ENCODE data around the gene SIGLEC1.

The SIGLEC1 gene

GRCh38 chr20:3693376-3693775, 19.0 kb downstream of the SIGLEC1 start:
- no peaks in the 10 kb centered on the region for H3K27me3 ChIP-seq (ENCODE audit: control insufficient read depth in 1 of 2, insufficient read depth in 2 of 2, low read length in 2 of 2)
- H3K4me3 ChIP-seq (ENCODE audit: low read depth in 1 of 2, low read length in 2 of 2) = no peak overlapping the region
- H3K4me1 ChIP-seq (ENCODE audit: control insufficient read depth in 1 of 2, insufficient read depth in 2 of 2, low read length in 2 of 2) = no peaks in the 10 kb centered on the region
- peaks cover 0 to 5% of the 10 kb centered on the region in 2 donors for H3K9me3 ChIP-seq (ENCODE audit: control insufficient read depth in 1 of 2, low read length in 2 of 2)
- H3K36me3 ChIP-seq (ENCODE audit: control insufficient read depth in 1 of 2, insufficient read depth in 2 of 2, low read length in 2 of 2) = no peaks in the 10 kb centered on the region
- H3K9ac ChIP-seq (ENCODE audit: low read depth in 1 of 2, low read length in 2 of 2) = no peak overlapping the region
- H3K27ac ChIP-seq (ENCODE audit: low read depth, low read length) = no peak overlapping the region

GRCh38 chr20:3692706-3693294, 19.6 kb downstream of the SIGLEC1 start:
- H3K27ac ChIP-seq (ENCODE audit: low read depth, low read length) = no peak overlapping the region
- no peak overlapping the region for H3K4me3 ChIP-seq (ENCODE audit: low read depth in 1 of 2, low read length in 2 of 2)
- H3K9me3 ChIP-seq (ENCODE audit: control insufficient read depth in 1 of 2, low read length in 2 of 2) = peaks cover 0 to 5% of the 10 kb centered on the region in 2 donors
- no peak overlapping the region for H3K9ac ChIP-seq (ENCODE audit: low read depth in 1 of 2, low read length in 2 of 2)
- H3K4me1 ChIP-seq (ENCODE audit: control insufficient read depth in 1 of 2, insufficient read depth in 2 of 2, low read length in 2 of 2) = peaks cover 0 to under 1% of the 10 kb centered on the region in 2 donors
- no peaks in the 10 kb centered on the region for H3K27me3 ChIP-seq (ENCODE audit: control insufficient read depth in 1 of 2, insufficient read depth in 2 of 2, low read length in 2 of 2)
- H3K36me3 ChIP-seq (ENCODE audit: control insufficient read depth in 1 of 2, insufficient read depth in 2 of 2, low read length in 2 of 2) = no peaks in the 10 kb centered on the region

- H3K36me3 ChIP-seq (ENCODE audit: control insufficient read depth in 1 of 2, insufficient read depth in 2 of 2, low read length in 2 of 2) = no peaks in the 10 kb centered on the region
Measured at GRCh38 chr20:3691897-3692296, 20.5 kb downstream of the SIGLEC1 start.

GRCh38 chr20:3691306-3691705, 21.1 kb downstream of the SIGLEC1 start:
- peaks cover 0 to 3% of the 10 kb centered on the region in 2 donors for H3K9me3 ChIP-seq (ENCODE audit: control insufficient read depth in 1 of 2, low read length in 2 of 2)
- no peak overlapping the region for H3K4me3 ChIP-seq (ENCODE audit: low read depth in 1 of 2, low read length in 2 of 2)
- no peak overlapping the region for H3K9ac ChIP-seq (ENCODE audit: low read depth in 1 of 2, low read length in 2 of 2)
- H3K36me3 ChIP-seq (ENCODE audit: control insufficient read depth in 1 of 2, insufficient read depth in 2 of 2, low read length in 2 of 2) = no peaks in the 10 kb centered on the region
- no peak overlapping the region for H3K27ac ChIP-seq (ENCODE audit: low read depth, low read length)
- H3K27me3 ChIP-seq (ENCODE audit: control insufficient read depth in 1 of 2, insufficient read depth in 2 of 2, low read length in 2 of 2) = no peaks in the 10 kb centered on the region
- H3K4me1 ChIP-seq (ENCODE audit: control insufficient read depth in 1 of 2, insufficient read depth in 2 of 2, low read length in 2 of 2) = peaks cover 11 to 15% of the 10 kb centered on the region in 2 donors

More at GRCh38 chr20:3691897-3692296, 20.5 kb downstream of the SIGLEC1 start:
- H3K9ac ChIP-seq (ENCODE audit: low read depth in 1 of 2, low read length in 2 of 2) = no peak overlapping the region
- H3K27ac ChIP-seq (ENCODE audit: low read depth, low read length) = no peak overlapping the region
- H3K4me3 ChIP-seq (ENCODE audit: low read depth in 1 of 2, low read length in 2 of 2) = no peak overlapping the region
- H3K9me3 ChIP-seq (ENCODE audit: control insufficient read depth in 1 of 2, low read length in 2 of 2) = peaks cover 0 to 5% of the 10 kb centered on the region in 2 donors
- peaks cover 5 to 9% of the 10 kb centered on the region in 2 donors for H3K4me1 ChIP-seq (ENCODE audit: control insufficient read depth in 1 of 2, insufficient read depth in 2 of 2, low read length in 2 of 2)
- no peaks in the 10 kb centered on the region for H3K27me3 ChIP-seq (ENCODE audit: control insufficient read depth in 1 of 2, insufficient read depth in 2 of 2, low read length in 2 of 2)

GRCh38 chr20:3690413-3690812, 22.0 kb downstream of the SIGLEC1 start:
- no peaks in the 10 kb centered on the region for H3K36me3 ChIP-seq (ENCODE audit: control insufficient read depth in 1 of 2, insufficient read depth in 2 of 2, low read length in 2 of 2)
- peaks cover 0 to 3% of the 10 kb centered on the region in 2 donors for H3K27me3 ChIP-seq (ENCODE audit: control insufficient read depth in 1 of 2, insufficient read depth in 2 of 2, low read length in 2 of 2)
- peaks cover 11 to 15% of the 10 kb centered on the region in 2 donors for H3K4me1 ChIP-seq (ENCODE audit: control insufficient read depth in 1 of 2, insufficient read depth in 2 of 2, low read length in 2 of 2)
- no peaks in the 10 kb centered on the region for H3K9me3 ChIP-seq (ENCODE audit: control insufficient read depth in 1 of 2, low read length in 2 of 2)
- no peak overlapping the region for H3K27ac ChIP-seq (ENCODE audit: low read depth, low read length)
- H3K4me3 ChIP-seq (ENCODE audit: low read depth in 1 of 2, low read length in 2 of 2) = no peak overlapping the region
- no peak overlapping the region for H3K9ac ChIP-seq (ENCODE audit: low read depth in 1 of 2, low read length in 2 of 2)

GRCh38 chr20:3689978-3690377, 22.4 kb downstream of the SIGLEC1 start:
- Histone ChIP-seq H3K9ac (ENCODE audit: low read depth in 1 of 2, low read length in 2 of 2) (no peak overlapping the region), H3K4me3 (ENCODE audit: low read depth in 1 of 2, low read length in 2 of 2) (no peak overlapping the region), H3K9me3 (ENCODE audit: control insufficient read depth in 1 of 2, low read length in 2 of 2) (no peaks in the 10 kb centered on the region), H3K4me1 (ENCODE audit: control insufficient read depth in 1 of 2, insufficient read depth in 2 of 2, low read length in 2 of 2) (peaks cover 11 to 15% of the 10 kb centered on the region in 2 donors), H3K27me3 (ENCODE audit: control insufficient read depth in 1 of 2, insufficient read depth in 2 of 2, low read length in 2 of 2) (peaks cover 0 to 3% of the 10 kb centered on the region in 2 donors), H3K27ac (ENCODE audit: low read depth, low read length) (no peak overlapping the region), H3K36me3 (ENCODE audit: control insufficient read depth in 1 of 2, insufficient read depth in 2 of 2, low read length in 2 of 2) (no peaks in the 10 kb centered on the region)

- no peak overlapping the region for H3K4me3 ChIP-seq (ENCODE audit: low read depth in 1 of 2, low read length in 2 of 2)
- H3K27ac ChIP-seq (ENCODE audit: low read depth, low read length) = no peak overlapping the region
- H3K36me3 ChIP-seq (ENCODE audit: control insufficient read depth in 1 of 2, insufficient read depth in 2 of 2, low read length in 2 of 2) = no peaks in the 10 kb centered on the region
- peaks cover 11 to 15% of the 10 kb centered on the region in 2 donors for H3K4me1 ChIP-seq (ENCODE audit: control insufficient read depth in 1 of 2, insufficient read depth in 2 of 2, low read length in 2 of 2)
- no peak overlapping the region for H3K9ac ChIP-seq (ENCODE audit: low read depth in 1 of 2, low read length in 2 of 2)
- H3K27me3 ChIP-seq (ENCODE audit: control insufficient read depth in 1 of 2, insufficient read depth in 2 of 2, low read length in 2 of 2) = peaks cover 0 to 3% of the 10 kb centered on the region in 2 donors
- H3K9me3 ChIP-seq (ENCODE audit: control insufficient read depth in 1 of 2, low read length in 2 of 2) = no peaks in the 10 kb centered on the region
Measured at GRCh38 chr20:3687655-3688054, 24.7 kb downstream of the SIGLEC1 start.

GRCh38 chr20:3686867-3687321, 25.5 kb downstream of the SIGLEC1 start:
- Histone ChIP-seq H3K27ac (ENCODE audit: low read depth, low read length) (no peak overlapping the region), H3K4me3 (ENCODE audit: low read depth in 1 of 2, low read length in 2 of 2) (no peak overlapping the region), H3K4me1 (ENCODE audit: control insufficient read depth in 1 of 2, insufficient read depth in 2 of 2, low read length in 2 of 2) (peaks cover 11 to 15% of the 10 kb centered on the region in 2 donors), H3K9me3 (ENCODE audit: control insufficient read depth in 1 of 2, low read length in 2 of 2) (no peaks in the 10 kb centered on the region), H3K27me3 (ENCODE audit: control insufficient read depth in 1 of 2, insufficient read depth in 2 of 2, low read length in 2 of 2) (peaks cover 5 to 8% of the 10 kb centered on the region in 2 donors), H3K36me3 (ENCODE audit: control insufficient read depth in 1 of 2, insufficient read depth in 2 of 2, low read length in 2 of 2) (no peaks in the 10 kb centered on the region), H3K9ac (ENCODE audit: low read depth in 1 of 2, low read length in 2 of 2) (no peak overlapping the region)

GRCh38 chr20:3686421-3686820, 26.0 kb downstream of the SIGLEC1 start:
- H3K4me3 ChIP-seq (ENCODE audit: low read depth in 1 of 2, low read length in 2 of 2) = no peak overlapping the region
- no peaks in the 10 kb centered on the region for H3K36me3 ChIP-seq (ENCODE audit: control insufficient read depth in 1 of 2, insufficient read depth in 2 of 2, low read length in 2 of 2)
- H3K4me1 ChIP-seq (ENCODE audit: control insufficient read depth in 1 of 2, insufficient read depth in 2 of 2, low read length in 2 of 2) = peaks cover 11 to 15% of the 10 kb centered on the region in 2 donors
- H3K27ac ChIP-seq (ENCODE audit: low read depth, low read length) = no peak overlapping the region
- no peaks in the 10 kb centered on the region for H3K9me3 ChIP-seq (ENCODE audit: control insufficient read depth in 1 of 2, low read length in 2 of 2)
- no peak overlapping the region for H3K9ac ChIP-seq (ENCODE audit: low read depth in 1 of 2, low read length in 2 of 2)
- H3K27me3 ChIP-seq (ENCODE audit: control insufficient read depth in 1 of 2, insufficient read depth in 2 of 2, low read length in 2 of 2) = peaks cover 9 to 13% of the 10 kb centered on the region in 2 donors

- Histone ChIP-seq H3K4me3 (ENCODE audit: low read depth in 1 of 2, low read length in 2 of 2) (no peak overlapping the region), H3K4me1 (ENCODE audit: control insufficient read depth in 1 of 2, insufficient read depth in 2 of 2, low read length in 2 of 2) (peaks cover 11 to 15% of the 10 kb centered on the region in 2 donors), H3K27me3 (ENCODE audit: control insufficient read depth in 1 of 2, insufficient read depth in 2 of 2, low read length in 2 of 2) (peaks cover 19 to 23% of the 10 kb centered on the region in 2 donors), H3K27ac (ENCODE audit: low read depth, low read length) (no peak overlapping the region), H3K9ac (ENCODE audit: low read depth in 1 of 2, low read length in 2 of 2) (no peak overlapping the region), H3K36me3 (ENCODE audit: control insufficient read depth in 1 of 2, insufficient read depth in 2 of 2, low read length in 2 of 2) (no peaks in the 10 kb centered on the region), H3K9me3 (ENCODE audit: control insufficient read depth in 1 of 2, low read length in 2 of 2) (no peaks in the 10 kb centered on the region)
Measured at GRCh38 chr20:3685341-3685740, 27.1 kb downstream of the SIGLEC1 start.
